Sigmoid colon (tissue), 7 donors: ENCODE results near the gene ZNF69. TPM values are rescaled to one million over a fixed set of nuclear protein-coding genes. Genes with fewer than 3 reads are reported as not detected.
"Not testable (repeated sequence)": the region's sequence is repeated elsewhere in the genome, so short reads cannot be mapped to it uniquely, and the experiment has no call there.

ENCODE experiments used
- DNase-seq: peaks from one replicate; pipeline ENCODE4 v3.0.0-alpha.2; 2019
- H3K27ac ChIP-seq, 4 donors: fragments of 200-600 bp; sonication (generic); one replicate each; pipeline ENCODE4 v1.5.1; 2016 to 2019; ENCODE audit warnings: mild to moderate bottlenecking in 1 of 4
- H3K27me3 ChIP-seq, 3 donors: fragments of 200-600 bp; sonication (generic); one replicate each; pipeline ENCODE4 v1.5.1; 2019; ENCODE audit warnings: mild to moderate bottlenecking in 1 of 3
- H3K36me3 ChIP-seq, 4 donors: fragments of 200-600 bp; sonication (generic); one replicate each; pipeline ENCODE4 v1.5.1; 2016 to 2019
- H3K4me1 ChIP-seq, 4 donors: fragments of 200-600 bp; sonication (generic); one replicate each; pipeline ENCODE4 v1.5.1; 2017 to 2019
- H3K4me3 ChIP-seq, 4 donors: fragments of 200-600 bp; sonication (generic); one replicate each; pipeline ENCODE4 v1.5.1; 2017 to 2019; ENCODE audit warnings: mild to moderate bottlenecking in 2 of 4, moderate library complexity in 1 of 4
- H3K9me3 ChIP-seq, 4 donors: fragments of 200-600 bp in 3 of 4; sonication (generic) in 3 of 4; one replicate each; pipeline versions ENCODE4 v1.5.1 to v1.6.1; 2013 to 2019
- EP300 ChIP-seq, 4 donors: sonication (generic); formaldehyde crosslinking; IDR thresholded peaks; one replicate each; pipeline ENCODE4 v1.6.1; 2017; ENCODE audit warnings: antibody characterized with exemption in 4 of 4
- POLR2A ChIP-seq, 2 donors: fragments of 450-650 bp; IDR thresholded peaks; one replicate each; pipeline ENCODE4 v1.6.1; 2016; ENCODE audit warnings: antibody characterized with exemption in 2 of 2, mild to moderate bottlenecking in 2 of 2, moderate library complexity in 2 of 2
- POLR2AphosphoS5 ChIP-seq, 4 donors: sonication (generic); formaldehyde crosslinking; IDR thresholded peaks; one replicate each; pipeline ENCODE4 v1.6.1; 2017; ENCODE audit warnings: antibody characterized with exemption in 4 of 4
- WGBS, 2 donors: extraction: QIAGEN DNeasy Blood & Tissue Kit; methylation state at CpG; one replicate each; pipeline ENCODE4 v1.1.7; 2013; 5-methylcytosine and 5-hydroxymethylcytosine counted together
- intact Hi-C: fragments of 100-400 bp; cut with DNase I; formaldehyde crosslinking; loops from one replicate; pipeline ENCODE4 v1.15.1; 2023
- polyA plus RNA-seq, 3 donors: library from polyadenylated mRNA; stranded (reverse); fragments of 200-250 nt; gene quantifications; one replicate each; pipeline ENCODE4 v1.2.3, GENCODE V29; 2013
- total RNA-seq, 4 donors: library from RNA; depleted of rRNA; stranded (reverse); fragments of >200 nt; gene quantifications; one replicate each; pipeline ENCODE4 v1.1.0, GENCODE V29; 2016
- TF ChIP-seq, protein P1 (sequence below), 4 experiments: fragments of 450-650 bp in 3 of 4; fragments of 200-600 bp in 1 of 4; IDR thresholded peaks; one replicate each; pipeline ENCODE4 v1.5.1; 2016 to 2019; ENCODE audit warnings: antibody characterized with exemption in 4 of 4, mild to moderate bottlenecking in 3 of 4, moderate library complexity in 2 of 4
- donor health status: healthy with polysubstance abuse.
- donor health status: Bipolar disorder and iron deficiency.
- donor health status: healthy.

ZNF69 gene
- total and polyA plus RNA-seq, 7 donors, result 7.6 to 23.2 (median 9.6) TPM

DNA sequence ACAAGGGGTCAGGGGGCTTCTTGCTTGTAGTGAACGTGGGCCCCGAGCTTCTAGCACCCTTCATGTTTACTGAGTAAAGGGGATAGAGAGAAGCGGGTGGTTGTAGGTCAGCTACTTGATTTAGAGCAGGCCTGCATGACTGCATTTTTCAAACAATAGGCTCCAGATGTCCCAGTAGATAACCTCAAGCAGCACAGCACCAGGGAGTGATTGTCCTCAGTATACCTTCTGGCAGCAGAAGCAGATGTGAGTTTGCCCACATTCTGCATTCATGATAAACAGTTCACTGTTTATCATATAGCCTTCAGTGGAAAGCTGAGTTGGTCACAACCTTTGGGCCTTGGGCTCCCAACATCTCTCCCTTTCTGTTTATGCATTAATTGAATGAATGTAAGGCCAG is 34.2 kb upstream of the ZNF69 start:
- Histone ChIP-seq H3K27me3 (no peaks in the 10 kb centered on the region), H3K4me3 (no peak overlapping the region), H3K27ac (no peak overlapping the region), H3K36me3 (no peaks in the 10 kb centered on the region), H3K4me1 (peaks cover 0 to 20% (median 9%) of the 10 kb centered on the region in 4 donors), H3K9me3 (peaks cover 0 to 4% (median 0%) of the 10 kb centered on the region in 4 donors)
- DNase-seq, result no peak
- TF ChIP-seq POLR2A (IDR thresholded peaks at IDR 0.05) (no peak), EP300 (IDR thresholded peaks at IDR 0.05) (no peak), POLR2AphosphoS5 (IDR thresholded peaks at IDR 0.05) (no peak)
- TF ChIP-seq, protein P1, sequence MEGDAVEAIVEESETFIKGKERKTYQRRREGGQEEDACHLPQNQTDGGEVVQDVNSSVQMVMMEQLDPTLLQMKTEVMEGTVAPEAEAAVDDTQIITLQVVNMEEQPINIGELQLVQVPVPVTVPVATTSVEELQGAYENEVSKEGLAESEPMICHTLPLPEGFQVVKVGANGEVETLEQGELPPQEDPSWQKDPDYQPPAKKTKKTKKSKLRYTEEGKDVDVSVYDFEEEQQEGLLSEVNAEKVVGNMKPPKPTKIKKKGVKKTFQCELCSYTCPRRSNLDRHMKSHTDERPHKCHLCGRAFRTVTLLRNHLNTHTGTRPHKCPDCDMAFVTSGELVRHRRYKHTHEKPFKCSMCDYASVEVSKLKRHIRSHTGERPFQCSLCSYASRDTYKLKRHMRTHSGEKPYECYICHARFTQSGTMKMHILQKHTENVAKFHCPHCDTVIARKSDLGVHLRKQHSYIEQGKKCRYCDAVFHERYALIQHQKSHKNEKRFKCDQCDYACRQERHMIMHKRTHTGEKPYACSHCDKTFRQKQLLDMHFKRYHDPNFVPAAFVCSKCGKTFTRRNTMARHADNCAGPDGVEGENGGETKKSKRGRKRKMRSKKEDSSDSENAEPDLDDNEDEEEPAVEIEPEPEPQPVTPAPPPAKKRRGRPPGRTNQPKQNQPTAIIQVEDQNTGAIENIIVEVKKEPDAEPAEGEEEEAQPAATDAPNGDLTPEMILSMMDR (IDR thresholded peaks at IDR 0.05), result no peak
- 78 to 98% methylated on average over 3 of the region's 3 CpGs for WGBS, 2 donors
- intact Hi-C loops, result no loop called here

DNA sequence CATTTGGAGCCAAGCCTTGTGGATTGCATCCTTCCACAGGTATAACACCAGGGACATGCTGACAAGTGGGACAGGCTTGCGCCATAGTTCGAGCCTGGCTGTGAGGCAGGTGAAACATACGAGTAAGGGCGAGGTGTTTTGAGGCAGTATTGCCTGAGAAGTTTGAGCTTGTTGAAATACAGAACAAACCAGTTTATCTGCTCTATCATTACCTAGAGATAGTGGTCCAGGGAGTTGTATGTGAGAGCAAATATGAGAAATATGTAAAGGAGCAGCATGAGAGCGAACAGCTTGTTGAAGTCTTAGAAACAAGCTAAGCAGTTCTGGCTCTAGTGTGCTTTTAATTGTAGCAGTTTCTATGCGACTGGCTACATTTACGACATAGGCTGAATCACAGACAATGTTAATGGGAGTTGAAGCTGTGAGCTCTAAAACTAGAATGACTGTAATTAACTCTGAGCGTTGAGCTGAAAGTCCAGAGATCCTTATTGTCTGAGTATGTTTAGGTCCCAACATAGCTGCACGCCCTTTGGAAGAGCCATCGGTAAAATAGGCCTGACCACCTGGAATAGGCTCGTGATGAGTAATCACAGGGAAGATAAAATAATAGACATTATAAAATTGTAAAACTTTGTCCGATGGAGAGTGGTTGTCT is 30.9 kb upstream of the ZNF69 start:
- H3K4me1 ChIP-seq, result no peaks in the 10 kb centered on the region
- H3K27ac ChIP-seq, result no peak overlapping the region
- intact Hi-C loops, result no loop called here
- peaks cover 0 to 27% (median 0%) of the 10 kb centered on the region in 4 donors for H3K9me3 ChIP-seq
- H3K4me3 ChIP-seq, result no peak overlapping the region
- H3K36me3 ChIP-seq, result no peaks in the 10 kb centered on the region
- no peak for TF ChIP-seq POLR2AphosphoS5 (IDR thresholded peaks at IDR 0.05)
- TF ChIP-seq, protein P1 (IDR thresholded peaks at IDR 0.05), result no peak
- no peak for TF ChIP-seq POLR2A (IDR thresholded peaks at IDR 0.05)
- 35 to 79% methylated on average over 12 of the region's 12 CpGs for WGBS, 2 donors
- H3K27me3 ChIP-seq, result no peaks in the 10 kb centered on the region
- no peak for DNase-seq

- 96 to 97% methylated on average over 7 of the region's 7 CpGs for whole genome bisulfite sequencing, 2 donors
- no peak for DNase-seq
- H3K9me3 ChIP-seq, result peaks cover 0 to 38% (median 0%) of the 10 kb centered on the region in 4 donors
- no peak overlapping the region for H3K27ac ChIP-seq
- no peaks in the 10 kb centered on the region for H3K36me3 ChIP-seq
- no peaks in the 10 kb centered on the region for H3K27me3 ChIP-seq
- no peak overlapping the region for H3K4me3 ChIP-seq
- intact Hi-C loops, result no loop called here
- TF ChIP-seq POLR2A (IDR thresholded peaks at IDR 0.05), result no peak
- no peak for TF ChIP-seq POLR2AphosphoS5 (IDR thresholded peaks at IDR 0.05)
- no peak for TF ChIP-seq EP300 (IDR thresholded peaks at IDR 0.05)
- no peaks in the 10 kb centered on the region for H3K4me1 ChIP-seq
Observed at GRCh38 chr19:11860721-11861120, 26.9 kb upstream of the ZNF69 start.

GRCh38 chr19:11861301-11861700 is 26.3 kb upstream of the ZNF69 start:
- 94 to 97% methylated on average over 2 of the region's 2 CpGs for WGBS, 2 donors
- no peak for DNase-seq
- peaks cover 0 to 43% (median 0%) of the 10 kb centered on the region in 4 donors for H3K9me3 ChIP-seq
- intact Hi-C loops, result no loop called here
- no peak overlapping the region for H3K27ac ChIP-seq
- no peak overlapping the region for H3K4me3 ChIP-seq
- H3K4me1 ChIP-seq, result no peaks in the 10 kb centered on the region
- no peaks in the 10 kb centered on the region for H3K27me3 ChIP-seq
- TF ChIP-seq, protein P1 (IDR thresholded peaks at IDR 0.05), result no peak
- no peak for TF ChIP-seq POLR2A (IDR thresholded peaks at IDR 0.05)
- H3K36me3 ChIP-seq, result peaks cover 0 to 6% (median 0%) of the 10 kb centered on the region in 4 donors

GRCh38 chr19:11867766-11868165 is 19.8 kb upstream of the ZNF69 start:
- WGBS, 2 donors, result 93 to 99% methylated on average over 4 of the region's 4 CpGs
- peaks cover 16 to 36% (median 22%) of the 10 kb centered on the region in 4 donors for H3K36me3 ChIP-seq
- peaks cover 10 to 47% (median 26%) of the 10 kb centered on the region in 4 donors for H3K9me3 ChIP-seq

DNA sequence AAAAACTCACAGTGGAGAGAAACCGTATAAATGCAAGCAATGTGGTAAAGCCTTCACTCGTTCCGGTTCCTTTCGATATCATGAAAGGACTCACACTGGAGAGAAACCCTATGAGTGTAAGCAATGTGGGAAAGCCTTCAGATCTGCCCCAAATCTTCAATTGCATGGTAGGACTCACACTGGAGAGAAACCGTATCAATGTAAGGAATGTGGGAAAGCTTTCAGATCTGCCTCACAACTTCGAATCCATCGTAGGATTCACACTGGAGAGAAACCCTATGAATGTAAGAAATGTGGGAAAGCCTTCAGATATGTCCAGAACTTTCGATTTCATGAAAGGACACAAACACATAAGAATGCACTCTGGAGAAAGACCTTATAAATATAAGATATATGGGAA is 19.4 kb upstream of the ZNF69 start:
- Histone ChIP-seq H3K4me3 (no peak overlapping the region), H3K9me3 (peaks cover 10 to 47% (median 26%) of the 10 kb centered on the region in 4 donors), H3K27ac (no peak overlapping the region), H3K27me3 (no peaks in the 10 kb centered on the region), H3K4me1 (no peaks in the 10 kb centered on the region), H3K36me3 (peaks cover 16 to 36% (median 22%) of the 10 kb centered on the region in 4 donors)
- intact Hi-C loops, result no loop called here
- DNase-seq, result no peak
- no peak for TF ChIP-seq POLR2AphosphoS5 (IDR thresholded peaks at IDR 0.05)
- TF ChIP-seq EP300 (IDR thresholded peaks at IDR 0.05), result no peak
- TF ChIP-seq, protein P1 (IDR thresholded peaks at IDR 0.05), result no peak
- WGBS, 2 donors, result 97 to 98% methylated on average over 8 of the region's 8 CpGs

More at GRCh38 chr19:11867766-11868165, 19.8 kb upstream of the ZNF69 start:
- H3K4me1 ChIP-seq, H3K27me3 ChIP-seq, H3K27ac ChIP-seq, H3K4me3 ChIP-seq, intact Hi-C loops, DNase-seq: not testable (repeated sequence)
